Muscle layer of duodenum (tissue), 2 donors: Measurements from ENCODE around the gene ADRA2C.

ENCODE experiments used
- H3K27ac ChIP-seq: one replicate; pipeline ENCODE4 v1.7.0; 2013; ENCODE audit warnings: mild to moderate bottlenecking, low read length
- H3K27me3 ChIP-seq: one replicate; pipeline ENCODE4 v1.7.0; 2013; ENCODE audit warnings: low read depth, mild to moderate bottlenecking, control low read depth, low read length
- H3K36me3 ChIP-seq, 2 donors: one replicate each; pipeline ENCODE4 v1.7.0; 2013; ENCODE audit warnings: low read length in 2 of 2, control low read depth in 1 of 2, mild to moderate bottlenecking in 1 of 2; ENCODE audit not compliant: insufficient read depth in 2 of 2, control insufficient read depth in 1 of 2
- H3K4me1 ChIP-seq, 2 donors: one replicate each; pipeline ENCODE4 v1.7.0; 2013; ENCODE audit warnings: low read length in 2 of 2, mild to moderate bottlenecking in 2 of 2, control low read depth in 1 of 2, moderate library complexity in 1 of 2; ENCODE audit not compliant: insufficient read depth in 2 of 2, control insufficient read depth in 1 of 2
- H3K4me3 ChIP-seq, 2 donors: one replicate each; pipeline ENCODE4 v1.7.0; 2013; ENCODE audit warnings: low read length in 2 of 2, low read depth in 1 of 2, mild to moderate bottlenecking in 1 of 2
- H3K9me3 ChIP-seq, 2 donors: one replicate each; pipeline ENCODE4 v1.7.0; 2013; ENCODE audit warnings: low read length in 2 of 2, control low read depth in 1 of 2, mild to moderate bottlenecking in 1 of 2; ENCODE audit not compliant: control insufficient read depth in 1 of 2
- donor health status: healthy.

ADRA2C gene

DNA sequence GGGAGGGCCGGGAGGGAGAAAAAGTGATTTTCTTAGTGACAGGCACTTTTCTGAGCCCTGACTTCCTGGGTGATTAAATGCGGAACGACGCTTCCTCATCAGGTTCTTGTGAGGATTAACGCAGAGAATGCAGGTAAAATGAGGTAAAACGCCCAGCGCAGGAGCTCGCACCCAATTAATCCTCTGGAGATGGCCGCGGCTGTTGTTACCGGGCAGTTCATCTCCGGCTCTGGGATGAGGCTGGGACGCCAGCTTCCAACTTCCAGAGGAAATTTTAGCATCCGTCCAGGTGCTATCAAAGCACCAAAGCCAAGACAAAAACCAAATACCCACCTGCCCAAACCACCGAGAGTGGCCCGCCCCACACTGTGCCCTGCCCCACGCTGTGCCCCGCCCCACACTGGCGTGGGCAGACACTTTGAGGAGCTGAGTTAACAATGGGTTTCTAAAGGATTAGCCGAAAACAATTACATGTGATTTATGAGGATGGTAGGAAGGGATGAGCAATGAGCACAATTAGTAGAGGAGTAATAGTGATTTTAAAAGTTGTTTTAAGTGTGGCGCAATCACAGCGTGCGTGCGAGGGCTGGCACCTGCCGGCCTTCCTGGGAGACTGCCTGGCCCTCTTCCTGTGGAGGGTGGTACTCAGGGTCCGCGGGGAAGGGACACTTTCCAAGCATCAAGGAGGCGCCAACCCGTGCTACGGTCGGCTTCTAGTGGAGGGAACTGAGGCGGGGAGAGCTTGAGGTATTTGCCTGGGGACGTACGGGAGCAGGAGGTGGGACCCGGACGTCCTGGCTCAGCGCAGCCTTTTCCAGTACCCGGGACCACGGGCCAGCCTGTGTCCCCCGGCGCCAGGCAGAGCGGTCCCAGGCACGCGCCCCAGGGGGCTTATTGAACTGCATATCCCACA is 41.6 kb upstream of the ADRA2C start:
- Histone ChIP-seq H3K4me3 (no peak overlapping the region), H3K4me1 (no peaks in the 10 kb centered on the region), H3K27me3 (peaks cover 11% of the 10 kb centered on the region), H3K27ac (no peak overlapping the region), H3K9me3 (peaks cover 0 to 6% of the 10 kb centered on the region in 2 donors), H3K36me3 (no peaks in the 10 kb centered on the region)

DNA sequence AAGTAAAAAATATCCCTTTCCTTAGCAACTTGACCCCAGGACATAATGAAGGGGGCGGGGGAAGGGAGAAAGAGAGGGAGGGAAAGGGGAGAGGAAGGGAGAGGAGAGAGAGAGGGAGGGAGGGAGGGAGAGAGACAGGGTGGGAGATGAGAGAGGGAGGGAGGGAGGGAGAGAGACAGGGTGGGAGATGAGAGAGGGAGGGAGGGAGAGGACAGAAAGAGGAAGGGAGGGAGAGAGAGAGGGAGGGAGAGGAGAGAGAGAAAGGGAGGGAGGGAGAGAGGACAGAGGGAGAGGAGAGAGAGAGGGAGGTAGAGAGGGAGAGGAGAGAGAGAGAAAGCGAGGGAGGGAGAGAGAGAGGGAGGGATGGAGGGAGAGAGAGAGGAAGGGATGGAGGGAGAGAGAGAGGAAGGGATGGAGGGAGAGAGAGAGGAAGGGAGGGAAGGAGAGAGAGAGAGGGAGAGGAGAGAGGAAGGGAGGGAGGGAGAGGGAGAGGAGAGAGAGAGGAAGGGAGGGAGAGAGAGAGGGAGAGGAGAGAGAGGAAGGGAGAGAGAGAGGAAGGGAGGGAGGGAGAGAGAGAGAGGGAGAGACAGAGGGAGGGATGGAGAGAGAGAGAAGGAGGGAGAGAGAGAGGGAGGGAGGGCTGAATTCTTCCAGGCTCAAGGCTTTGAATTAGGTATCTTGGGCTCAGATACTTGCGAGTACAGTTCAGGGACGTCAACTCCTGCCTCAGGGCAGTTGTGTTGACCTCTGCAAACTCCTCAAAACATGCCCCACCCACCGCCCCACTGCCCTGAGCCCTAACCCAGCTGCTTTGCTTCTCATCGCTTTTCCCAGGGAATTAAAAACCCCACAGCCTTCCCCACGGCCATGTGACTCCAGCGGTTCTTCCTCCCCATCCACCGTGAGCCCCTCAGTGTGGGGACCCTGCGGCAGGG is 40.0 kb upstream of the ADRA2C start:
- Histone ChIP-seq H3K4me3 (no peak overlapping the region), H3K4me1 (no peaks in the 10 kb centered on the region), H3K36me3 (no peaks in the 10 kb centered on the region), H3K27ac (no peak overlapping the region), H3K27me3 (peaks cover 11% of the 10 kb centered on the region), H3K9me3 (peaks cover 0 to 6% of the 10 kb centered on the region in 2 donors)

DNA sequence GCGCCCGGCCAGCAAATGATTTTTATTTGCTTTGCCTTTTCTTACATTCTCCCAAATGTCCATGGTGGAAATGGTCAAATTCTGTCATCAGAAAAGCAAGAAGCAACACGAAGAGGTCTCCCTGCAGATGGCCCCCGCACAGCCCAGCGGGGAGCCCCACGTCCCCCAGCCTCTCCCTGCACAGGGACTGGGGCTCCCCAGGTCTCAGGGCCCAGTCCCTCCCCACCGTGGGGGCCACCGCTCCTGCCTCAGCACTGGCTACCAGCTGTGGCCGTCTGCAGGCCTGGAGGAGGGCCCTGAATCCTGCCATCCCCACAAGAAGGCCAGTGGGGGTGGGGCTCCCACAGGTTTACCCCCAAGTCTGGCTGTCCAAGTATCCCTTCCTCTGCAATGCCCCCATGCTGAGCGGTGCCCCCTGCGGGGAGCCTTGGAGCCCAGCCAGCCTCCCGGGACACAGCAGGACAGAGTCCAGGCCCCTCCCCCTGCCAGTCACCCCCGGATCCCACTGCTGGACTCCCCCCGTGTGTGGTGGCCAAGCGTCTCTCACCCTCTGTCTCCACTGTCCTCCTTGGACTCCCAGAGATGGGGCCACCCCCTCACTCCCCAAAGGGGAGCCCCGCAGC is 38.2 kb upstream of the ADRA2C start:
- Histone ChIP-seq H3K4me3 (no peak overlapping the region), H3K27ac (no peak overlapping the region), H3K9me3 (peaks cover 0 to under 1% of the 10 kb centered on the region in 2 donors), H3K36me3 (no peaks in the 10 kb centered on the region), H3K27me3 (peaks cover 11% of the 10 kb centered on the region), H3K4me1 (no peaks in the 10 kb centered on the region)

DNA sequence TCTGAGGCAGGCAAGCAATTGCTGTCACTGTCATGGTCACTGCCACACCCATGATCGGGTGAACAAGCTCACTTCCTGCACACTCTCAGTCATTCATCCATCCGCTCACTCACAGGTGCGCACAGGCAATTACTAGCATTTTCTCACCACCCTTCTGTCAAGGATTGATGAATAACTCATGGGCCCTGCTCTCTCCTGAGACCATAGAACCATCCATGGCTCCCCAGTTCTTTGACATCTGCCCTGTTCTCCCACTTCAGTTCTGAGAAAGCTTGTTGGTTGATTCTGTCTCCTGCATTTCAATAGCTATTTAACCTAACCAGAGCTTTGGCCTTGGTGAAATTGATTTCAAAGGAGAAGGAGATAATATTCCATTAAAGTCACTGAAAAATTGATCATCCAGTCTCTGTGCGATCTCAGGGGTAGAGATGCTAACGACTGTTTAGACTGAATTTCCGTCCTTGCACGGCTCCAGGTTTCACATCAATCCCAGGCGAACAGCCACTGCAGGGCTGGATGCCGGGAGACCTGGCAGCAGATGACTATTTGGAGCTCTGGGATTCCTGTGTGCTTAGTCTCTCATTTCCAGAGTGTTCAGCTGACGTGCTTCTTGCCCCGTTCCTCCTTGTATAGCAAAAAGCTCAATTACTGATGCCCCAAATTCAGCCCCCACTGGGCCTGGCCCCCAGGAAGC is 36.9 kb upstream of the ADRA2C start:
- Histone ChIP-seq H3K36me3 (no peaks in the 10 kb centered on the region), H3K4me3 (no peak overlapping the region)

DNA sequence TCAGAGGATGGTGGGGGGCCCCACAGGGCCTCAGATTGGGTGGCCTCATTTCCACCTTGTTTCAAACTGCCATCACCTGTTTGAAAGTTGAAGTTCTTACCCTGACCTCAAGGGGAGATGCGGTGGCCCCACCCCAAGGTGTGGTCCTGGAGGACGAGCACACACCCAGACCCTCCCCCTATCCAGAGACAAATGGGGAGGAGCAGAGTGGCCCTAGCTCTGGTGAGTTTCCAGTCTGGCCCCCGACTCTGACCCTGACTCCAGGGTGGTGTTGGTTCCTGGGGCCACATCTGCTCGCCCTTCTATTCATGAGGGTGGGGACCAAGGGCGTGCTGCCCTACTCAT is 36.3 kb upstream of the ADRA2C start:
- Histone ChIP-seq H3K27ac (no peak overlapping the region), H3K36me3 (no peaks in the 10 kb centered on the region), H3K4me3 (no peak overlapping the region), H3K4me1 (no peaks in the 10 kb centered on the region), H3K27me3 (peaks cover 7% of the 10 kb centered on the region), H3K9me3 (no peaks in the 10 kb centered on the region)

More for the DNA sequence above, 36.9 kb upstream of the ADRA2C start:
- Histone ChIP-seq H3K27me3 (peaks cover 7% of the 10 kb centered on the region), H3K27ac (no peak overlapping the region), H3K4me1 (no peaks in the 10 kb centered on the region), H3K9me3 (no peaks in the 10 kb centered on the region)

DNA sequence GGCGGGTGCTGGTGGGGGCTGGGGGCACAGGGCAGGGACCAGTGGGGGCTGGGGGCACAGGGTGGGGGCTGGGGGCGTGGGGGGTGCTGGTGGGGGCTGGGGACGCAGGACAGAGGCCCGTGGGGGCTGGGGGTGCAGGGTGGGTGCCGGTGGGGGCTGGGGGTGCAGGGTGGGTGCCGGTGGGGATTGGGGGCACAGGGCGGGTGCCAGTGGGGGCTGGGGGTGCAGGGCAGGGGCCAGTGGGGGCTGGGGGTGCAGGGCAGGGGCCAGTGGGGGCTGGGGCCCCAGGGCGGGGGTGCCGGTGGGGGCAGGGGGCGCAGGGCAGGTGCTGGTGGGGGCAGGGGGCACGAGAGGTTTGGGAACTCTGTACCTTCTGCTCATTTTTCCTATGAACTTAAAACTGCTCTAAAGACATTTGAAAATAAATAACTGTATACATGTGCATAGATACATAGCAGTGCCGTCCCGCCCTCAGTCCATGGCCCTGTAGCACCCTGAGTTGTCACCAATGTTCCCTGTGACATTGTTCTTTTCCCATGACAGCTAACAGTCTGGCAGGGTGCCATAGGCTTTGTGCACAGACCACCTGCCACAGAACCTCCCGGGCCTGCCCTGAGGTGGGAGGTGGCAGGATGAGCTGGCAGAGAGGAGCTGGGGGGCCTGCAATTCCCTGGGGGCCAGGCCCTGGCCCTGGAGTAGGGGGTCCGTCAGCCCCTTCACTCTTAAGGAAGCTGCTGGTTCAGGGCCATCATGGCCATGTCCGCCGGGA is 35.6 kb upstream of the ADRA2C start:
- no peaks in the 10 kb centered on the region for H3K36me3 ChIP-seq
- H3K9me3 ChIP-seq = no peaks in the 10 kb centered on the region
- no peak overlapping the region for H3K4me3 ChIP-seq
- peaks cover 5% of the 10 kb centered on the region for H3K27me3 ChIP-seq
- no peak overlapping the region for H3K27ac ChIP-seq
- H3K4me1 ChIP-seq = no peaks in the 10 kb centered on the region

DNA sequence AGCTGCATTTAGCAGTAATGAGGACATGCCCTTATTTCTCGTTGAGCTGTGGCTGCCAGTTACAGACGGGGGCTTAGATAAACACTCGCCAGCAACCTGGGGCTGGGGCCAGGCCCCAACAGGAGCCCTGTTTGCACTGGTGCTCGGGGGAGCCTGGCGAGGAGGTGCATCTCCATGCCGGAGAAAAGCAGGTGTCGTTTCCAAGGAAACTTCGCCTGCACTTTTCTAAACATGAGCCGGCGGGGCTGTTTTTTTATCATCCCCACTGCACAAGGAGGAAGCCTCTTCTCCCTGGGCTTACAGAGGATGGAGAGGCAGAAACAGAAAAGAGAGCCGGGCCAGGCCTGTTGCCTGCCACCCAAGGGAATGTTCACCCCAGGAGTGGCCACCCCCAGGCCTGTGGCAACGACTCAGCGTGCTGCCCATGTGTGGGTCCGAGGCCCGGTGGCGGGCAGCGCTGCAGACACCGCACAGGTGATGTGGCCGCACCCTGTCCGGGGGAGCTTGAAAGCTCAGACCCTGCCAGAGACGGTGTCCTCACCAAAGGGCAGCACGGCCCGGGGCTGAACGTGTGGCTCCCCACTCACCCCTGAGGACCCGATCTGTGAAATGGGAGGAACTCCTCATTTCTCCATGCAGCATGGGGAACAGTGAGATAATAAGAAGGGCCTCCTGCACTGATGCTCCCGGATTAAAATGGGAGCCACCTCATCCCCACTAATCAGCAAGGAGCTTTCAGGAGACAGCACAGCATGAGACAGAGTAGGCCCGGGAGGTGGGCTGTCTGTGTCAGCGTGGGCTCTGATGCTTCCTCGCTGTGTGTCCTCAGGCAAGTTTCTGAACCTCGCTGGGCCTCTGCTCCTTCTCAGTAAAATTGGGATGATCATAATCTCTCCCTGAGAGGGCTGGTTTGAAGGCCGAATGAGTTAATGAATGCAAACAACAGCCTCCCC is 33.8 kb upstream of the ADRA2C start:
- H3K36me3 ChIP-seq = no peaks in the 10 kb centered on the region
- H3K4me3 ChIP-seq = no peak overlapping the region
- no peaks in the 10 kb centered on the region for H3K27me3 ChIP-seq
- H3K9me3 ChIP-seq = no peaks in the 10 kb centered on the region
- no peak overlapping the region for H3K27ac ChIP-seq
- H3K4me1 ChIP-seq = no peaks in the 10 kb centered on the region

DNA sequence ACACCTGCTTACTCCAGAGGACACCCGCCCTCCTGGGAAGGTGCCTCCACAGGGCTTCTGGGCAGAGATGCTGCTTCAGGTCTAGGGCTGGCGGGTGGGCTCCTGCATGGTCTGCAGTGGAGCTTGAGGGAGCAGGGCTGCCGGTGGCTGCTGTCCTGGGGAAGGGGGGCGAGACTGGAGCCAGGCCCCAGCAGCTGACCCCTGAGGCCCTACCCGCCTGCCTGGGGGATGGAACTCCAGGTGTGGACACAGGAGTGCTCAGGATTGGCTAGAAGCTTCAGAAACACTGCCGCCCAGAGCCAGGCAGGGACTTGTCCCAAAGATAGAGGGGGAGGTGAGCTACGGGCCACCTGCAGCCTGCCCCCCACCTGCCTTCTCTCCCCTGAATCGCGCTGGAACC is 33.0 kb upstream of the ADRA2C start:
- Histone ChIP-seq H3K27me3 (no peaks in the 10 kb centered on the region), H3K27ac (no peak overlapping the region), H3K4me1 (no peaks in the 10 kb centered on the region), H3K36me3 (no peaks in the 10 kb centered on the region), H3K4me3 (no peak overlapping the region), H3K9me3 (no peaks in the 10 kb centered on the region)

DNA sequence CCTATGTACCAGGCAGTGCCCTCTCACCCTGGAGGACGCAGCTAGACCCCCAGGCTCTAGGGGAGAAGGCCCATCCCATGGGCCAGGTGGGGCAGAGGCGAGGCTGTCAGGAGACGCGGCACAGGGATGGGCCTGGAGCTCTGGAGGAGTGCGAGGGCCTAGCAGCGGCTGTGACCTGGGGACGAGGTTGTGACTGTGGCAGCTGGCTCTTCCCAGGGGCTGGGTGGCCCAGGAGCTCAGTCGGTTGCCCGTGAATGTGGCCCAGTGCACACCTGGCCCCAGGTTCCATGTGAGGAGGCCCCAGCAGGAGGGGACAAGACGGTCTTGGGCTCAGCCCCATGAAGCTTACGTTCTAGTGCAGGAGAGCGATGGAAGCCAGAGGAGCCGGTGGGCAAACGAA is 31.0 kb upstream of the ADRA2C start:
- Histone ChIP-seq H3K27me3 (no peaks in the 10 kb centered on the region), H3K4me3 (no peak overlapping the region), H3K4me1 (no peaks in the 10 kb centered on the region), H3K9me3 (no peaks in the 10 kb centered on the region), H3K36me3 (no peaks in the 10 kb centered on the region), H3K27ac (no peak overlapping the region)
